Smooth muscle cell of the coronary artery (primary cell): ENCODE data around the gene AIFM3. TPM values are rescaled to one million over a fixed set of nuclear protein-coding genes. Genes with fewer than 3 reads are reported as not detected.

Experiments used
- total RNA-seq: library from RNA; depleted of rRNA; stranded (reverse); fragments of >200 nt; gene quantifications from 2 replicates; pipeline ENCODE4 v1.2.3, GENCODE V29; 2014; ENCODE audit warnings: low replicate concordance

AIFM3 gene
- total RNA-seq = 0.23 and 0.70 TPM in 2 replicates

GRCh38 chr22:20966883-20967696 lies at the start of gene AIFM3:
Gene AIFM3, plus strand, starts transcription at chr22:20967255. Its CDS starts 690 bp downstream, at chr22:20967945.

GRCh38 chr22:20981787-20982562 lies 14.9 kb downstream of the AIFM3 start, which contains the start of gene LZTR1:
Gene LZTR1, plus strand, starts transcription at chr22:20982297. Its CDS starts 75 bp downstream, at chr22:20982372.

GRCh38 chr22:21001601-21002325 lies 34.7 kb downstream of the AIFM3 start, which contains the start of gene THAP7:
Gene THAP7, minus strand, starts transcription at chr22:21002118. Its CDS starts 207 bp downstream, at chr22:21001911.

GRCh38 chr22:21014726-21015465 lies 47.8 kb downstream of the AIFM3 start, which contains the start of gene P2RX6:
Gene P2RX6, plus strand, starts transcription at chr22:21015165. Its CDS starts 10 bp downstream, at chr22:21015175.

Other genes starting within 250 kb of the AIFM3 start
- under 0.01 TPM in 1 of 2 replicates, not detected in the other for gene SERPIND1, start 193.1 kb upstream of the AIFM3 start, total RNA-seq
- gene PI4KA, start 108.4 kb upstream of the AIFM3 start, total RNA-seq = 21.5 and 37.3 TPM in 2 replicates
- gene SNAP29, start 108.2 kb upstream of the AIFM3 start, total RNA-seq = 4.2 and 5.9 TPM in 2 replicates
- gene CRKL, start 49.8 kb upstream of the AIFM3 start, total RNA-seq = 24.8 and 26.8 TPM in 2 replicates
- gene LZTR1, start 15.0 kb downstream of the AIFM3 start, total RNA-seq = 40.4 and 89.9 TPM in 2 replicates
- gene THAP7, start 34.9 kb downstream of the AIFM3 start, total RNA-seq = 13.8 and 19.4 TPM in 2 replicates
- 0.47 and 0.68 TPM in 2 replicates for gene P2RX6, start 47.9 kb downstream of the AIFM3 start, total RNA-seq
- gene SLC7A4, start 65.3 kb downstream of the AIFM3 start, total RNA-seq = 0.23 TPM in 1 of 2 replicates, not detected in the other
- not detected in 2 replicates for gene LRRC74B, start 78.7 kb downstream of the AIFM3 start, total RNA-seq